HFFc6 (cell line): ENCODE data around the gene LELP1. TPM values are rescaled to one million over a fixed set of nuclear protein-coding genes. Genes with fewer than 3 reads are reported as not detected.

Experiments used
- DNase-seq: peaks from one replicate; pipeline ENCODE4 v3.0.0-alpha.2; 2018
- H3K27ac Mint-ChIP-seq: 2 replicates; pipeline ENCODE4 v1.8.0; 2020; ENCODE audit warnings: mild to moderate bottlenecking, mixed read lengths
- H3K27me3 Mint-ChIP-seq: 2 replicates; pipeline ENCODE4 v1.8.0; 2021; ENCODE audit warnings: mild to moderate bottlenecking, moderate library complexity, mixed read lengths; ENCODE audit not compliant: insufficient read depth
- H3K36me3 Mint-ChIP-seq: 2 replicates; pipeline ENCODE4 v1.8.0; 2021; ENCODE audit warnings: low read depth, mixed read lengths
- H3K4me1 Mint-ChIP-seq: 2 replicates; pipeline ENCODE4 v1.8.0; 2020; ENCODE audit warnings: low read depth, mixed read lengths
- H3K4me3 Mint-ChIP-seq: 2 replicates; pipeline ENCODE4 v1.8.0; 2020; ENCODE audit warnings: mild to moderate bottlenecking, moderate library complexity, mixed read lengths
- H3K9me3 Mint-ChIP-seq: 2 replicates; pipeline ENCODE4 v1.8.0; 2020; ENCODE audit warnings: mild to moderate bottlenecking, mixed read lengths
- CTCF ChIP-seq: fragments of 200-600 bp; sonication (generic); IDR thresholded peaks from 2 replicates; pipeline ENCODE4 v1.5.0; 2021; ENCODE audit warnings: antibody characterized with exemption, mild to moderate bottlenecking
- total RNA-seq, 6 experiments: library from RNA; stranded (reverse); fragmentation: NEBNext Ultra II Directional; extraction: Animal tissue kit (Norgen Biotek cat#: 25700); gene quantifications; 2 replicates in 1 of 6; 3 replicates in 5 of 6; pipeline ENCODE4 v1.2.3, GENCODE V29; 2021

Gene LELP1
- total RNA-seq, 6 experiments from 2014 or later = not detected

DNA sequence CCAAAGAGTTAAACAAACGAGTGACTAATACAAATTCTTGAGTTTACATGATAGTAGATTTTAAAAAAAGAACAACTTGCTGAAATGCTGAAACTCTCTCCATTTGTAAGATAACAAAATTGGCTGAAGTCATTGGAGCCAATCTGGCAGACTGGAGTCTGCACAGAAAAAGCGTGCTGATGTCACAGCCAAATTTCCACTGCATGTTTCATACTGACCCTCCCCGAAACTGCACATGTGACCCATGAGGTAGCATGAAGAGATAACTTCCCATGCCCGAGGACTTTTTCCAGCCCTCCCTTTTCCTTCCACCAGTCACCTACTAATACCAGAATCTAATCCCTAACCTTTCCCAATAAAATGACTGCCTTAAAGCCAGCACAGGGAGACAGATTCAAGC, 1.2 kb upstream of the LELP1 start:
- no peak for DNase-seq
- H3K27me3 Mint-ChIP-seq = peaks cover 10% of the 10 kb centered on the region
- no peak overlapping the region for H3K4me3 Mint-ChIP-seq
- no peaks in the 10 kb centered on the region for H3K36me3 Mint-ChIP-seq
- H3K27ac Mint-ChIP-seq = no peak overlapping the region
- H3K4me1 Mint-ChIP-seq = no peaks in the 10 kb centered on the region
- no peaks in the 10 kb centered on the region for H3K9me3 Mint-ChIP-seq
- no peak for TF ChIP-seq CTCF

DNA sequence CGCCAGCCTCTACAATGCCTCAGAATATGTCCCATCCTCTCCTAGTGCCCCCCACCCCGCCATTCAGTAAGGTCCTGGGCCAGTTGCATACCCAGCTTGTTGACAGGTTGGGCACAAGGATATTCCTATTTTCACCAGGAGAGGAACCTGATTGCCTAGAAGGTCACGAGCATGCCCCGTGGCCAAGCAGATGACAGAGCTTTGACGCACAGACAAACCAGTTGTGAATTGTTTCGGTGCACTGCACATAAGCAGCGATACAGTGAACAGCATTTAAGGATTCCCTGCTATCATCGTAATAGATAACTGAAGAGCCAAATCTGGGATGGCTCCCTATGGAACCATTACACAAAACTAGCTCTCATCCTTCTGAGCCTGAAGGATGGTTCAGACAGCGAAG, 3.4 kb downstream of the LELP1 start:
- H3K27me3 Mint-ChIP-seq = peaks cover 18% of the 10 kb centered on the region
- H3K36me3 Mint-ChIP-seq = no peaks in the 10 kb centered on the region
- DNase-seq = no peak
- no peaks in the 10 kb centered on the region for H3K4me1 Mint-ChIP-seq
- H3K9me3 Mint-ChIP-seq = no peaks in the 10 kb centered on the region
- H3K4me3 Mint-ChIP-seq = no peak overlapping the region
- no peak for TF ChIP-seq CTCF
- no peak overlapping the region for H3K27ac Mint-ChIP-seq

- DNase-seq = no peak
- H3K4me1 Mint-ChIP-seq = no peaks in the 10 kb centered on the region
- H3K36me3 Mint-ChIP-seq = no peaks in the 10 kb centered on the region
- H3K27ac Mint-ChIP-seq = no peak overlapping the region
- H3K27me3 Mint-ChIP-seq = peaks cover 15% of the 10 kb centered on the region
- TF ChIP-seq CTCF = no peak
- H3K4me3 Mint-ChIP-seq = no peak overlapping the region
- H3K9me3 Mint-ChIP-seq = no peaks in the 10 kb centered on the region
Measured at GRCh38 chr1:153210206-153210605, 7.0 kb downstream of the LELP1 start.

DNA sequence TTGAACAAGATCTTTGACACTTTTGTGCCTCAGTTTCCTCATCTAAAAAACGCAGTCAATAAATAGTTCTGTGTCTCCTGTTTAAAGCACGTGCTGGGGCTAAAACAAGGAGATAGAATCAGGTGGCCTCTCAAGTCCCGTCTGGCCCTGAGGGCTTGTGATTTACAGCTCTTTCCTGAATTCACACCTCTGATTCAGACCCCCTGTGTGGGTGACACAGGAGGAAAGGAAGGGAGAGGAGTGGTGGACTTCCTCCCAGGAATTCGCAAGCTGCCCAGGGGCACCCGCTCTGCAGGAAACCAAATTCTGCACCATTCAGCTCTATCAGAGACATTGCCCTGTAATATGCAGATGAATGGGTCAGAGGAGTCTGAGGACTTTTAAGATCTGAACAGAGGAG, 9.0 kb downstream of the LELP1 start:
- no peaks in the 10 kb centered on the region for H3K36me3 Mint-ChIP-seq
- no peak overlapping the region for H3K4me3 Mint-ChIP-seq
- peaks cover 15% of the 10 kb centered on the region for H3K27me3 Mint-ChIP-seq
- TF ChIP-seq CTCF = no peak
- no peak for DNase-seq
- no peaks in the 10 kb centered on the region for H3K4me1 Mint-ChIP-seq
- no peak overlapping the region for H3K27ac Mint-ChIP-seq
- no peaks in the 10 kb centered on the region for H3K9me3 Mint-ChIP-seq

DNA sequence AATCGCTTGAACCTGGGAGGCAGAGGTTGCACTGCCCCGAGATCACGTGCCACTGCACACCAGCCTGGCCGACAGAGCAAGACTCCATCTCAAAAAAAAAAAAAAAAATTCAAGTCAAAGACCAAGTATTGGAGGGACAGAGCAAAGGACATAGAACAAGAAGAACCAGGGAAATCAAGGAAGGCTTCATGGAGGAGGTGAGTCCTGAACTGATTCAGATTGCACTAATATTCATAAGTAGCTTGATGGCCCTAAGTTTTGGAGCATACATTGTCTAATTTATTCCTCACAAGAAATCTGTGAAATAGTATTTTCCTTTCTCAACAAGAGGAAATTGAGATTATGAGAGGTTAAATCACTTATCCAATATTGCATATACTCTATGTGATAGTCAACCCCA, 10.3 kb downstream of the LELP1 start:
- no peak for DNase-seq
- Mint-ChIP-seq H3K9me3 (no peaks in the 10 kb centered on the region), H3K27me3 (peaks cover 12% of the 10 kb centered on the region), H3K36me3 (no peaks in the 10 kb centered on the region), H3K4me3 (no peak overlapping the region), H3K4me1 (no peaks in the 10 kb centered on the region), H3K27ac (no peak overlapping the region)
- TF ChIP-seq CTCF = no peak

DNA sequence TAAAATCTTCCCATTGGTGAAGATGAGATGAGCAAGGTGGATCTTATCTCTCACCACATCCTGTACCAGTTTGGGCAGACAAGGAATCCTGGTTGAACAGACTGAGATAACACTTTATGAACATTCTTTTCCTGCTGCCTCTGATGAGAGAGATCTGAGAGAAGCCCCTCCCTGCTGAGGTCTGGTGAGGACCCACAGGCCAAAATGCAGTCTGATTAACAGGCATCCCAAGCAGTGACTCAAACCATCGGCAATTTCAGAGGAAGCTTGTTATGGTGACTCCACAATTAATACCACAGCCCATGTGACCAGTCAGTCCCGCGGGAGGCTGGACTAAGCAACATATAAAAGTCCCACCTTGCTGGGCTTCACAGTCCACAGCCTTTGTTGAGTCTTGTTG, 14.0 kb downstream of the LELP1 start, which contains the start of gene PRR9:
TSS of gene PRR9 (plus strand) at position 373 of the 400 bp plus-strand sequence. CDS start 561 bp downstream, outside the sequence.
- Mint-ChIP-seq H3K9me3 (no peaks in the 10 kb centered on the region), H3K27ac (no peak within 1 kb of the TSS), H3K27me3 (peaks cover 15% of the 10 kb centered on the region), H3K36me3 (no peaks in the 10 kb centered on the region), H3K4me1 (no peaks in the 10 kb centered on the region), H3K4me3 (no peak within 1 kb of the TSS)
- TF ChIP-seq CTCF = no peak
- no peak for DNase-seq
